Measurements from ENCODE around the gene HHATL. TPM values are rescaled to one million over a fixed set of nuclear protein-coding genes. Genes with fewer than 3 reads are reported as not detected.

HHATL gene
- total and polyA plus RNA-seq, 4 donors: 0.17 TPM; not detected in 3

DNA sequence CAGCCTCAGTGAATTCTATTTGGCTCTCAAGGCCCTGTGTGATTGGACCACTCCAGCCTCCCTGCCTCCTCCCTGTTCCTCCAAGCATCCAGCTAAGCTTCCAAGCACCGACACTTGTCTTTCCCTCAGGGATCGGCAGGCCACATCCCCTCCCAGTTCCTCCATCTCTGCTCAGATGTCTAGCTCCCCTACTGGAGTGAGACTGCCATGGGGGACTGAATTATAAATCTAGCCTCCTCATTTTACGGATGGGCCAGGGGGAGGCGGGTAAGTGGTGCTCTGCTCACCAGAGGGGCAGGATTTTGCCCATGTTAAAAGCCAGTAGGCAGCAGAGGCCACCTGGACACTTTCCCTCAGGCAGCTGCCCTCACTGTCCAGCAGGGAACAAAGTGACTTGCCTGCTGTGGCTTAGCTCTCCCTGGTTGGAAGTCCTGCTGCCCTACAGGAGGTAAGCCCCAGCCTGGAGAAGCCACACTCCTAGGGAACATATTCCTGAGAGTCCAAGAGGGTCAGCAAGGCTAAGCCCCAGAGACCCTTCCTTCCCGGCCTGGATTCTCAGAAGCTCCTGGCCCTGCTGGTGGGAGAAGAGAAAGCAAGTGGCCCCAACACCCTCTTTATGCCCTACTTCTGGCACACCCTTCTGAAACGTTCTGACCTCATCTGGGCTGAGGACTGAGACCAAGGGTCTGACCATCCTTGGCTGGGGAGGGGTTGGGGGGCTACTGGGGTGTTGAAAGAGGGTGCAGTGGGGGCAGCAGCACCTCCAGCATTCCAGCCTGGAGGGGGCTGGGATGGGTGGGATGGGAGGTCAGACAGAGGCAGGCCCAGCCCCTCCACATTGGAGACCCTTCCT, 9.1 kb upstream of the HHATL start:
- Histone ChIP-seq H3K27me3 (ENCODE audit: control insufficient read depth in 4 of 4, insufficient read depth in 4 of 4, low read length in 3 of 4) (no peaks in the 10 kb centered on the region), H3K4me3 (ENCODE audit: low read depth in 1 of 3, low read length in 3 of 3) (no peak overlapping the region), H3K9me3 (ENCODE audit: control insufficient read depth in 4 of 4, low read length in 3 of 4) (no peaks in the 10 kb centered on the region), H3K27ac (ENCODE audit: low read depth in 1 of 2, low read length in 2 of 2) (no peak overlapping the region), H3K4me1 (ENCODE audit: control insufficient read depth in 4 of 4, insufficient read depth in 4 of 4, low read length in 3 of 4) (no peaks in the 10 kb centered on the region), H3K36me3 (ENCODE audit: control insufficient read depth in 4 of 4, insufficient read depth in 3 of 4, low read depth in 1 of 4, low read length in 3 of 4) (no peaks in the 10 kb centered on the region), H3K9ac (ENCODE audit: low read depth in 1 of 2, low read length in 2 of 2) (no peak overlapping the region)
- 73% methylated on average over 6 of the region's 6 CpGs for WGBS
- DNase-seq (ENCODE audit: low spot score): no peak
- TF ChIP-seq HNF4A (conservative IDR thresholded peaks at IDR 0.05) (no peak), HNF4G (IDR thresholded peaks at IDR 0.05) (no peak), YY1 (IDR thresholded peaks at IDR 0.05) (no peak), FOXA1 (IDR thresholded peaks at IDR 0.05) (no peak), SP1 (IDR thresholded peaks at IDR 0.05) (no peak), CTCF (IDR thresholded peaks at IDR 0.05; ENCODE audit: low read depth, low read length, missing input control) (no peak), MAX (IDR thresholded peaks at IDR 0.05) (no peak), RAD21 (IDR thresholded peaks at IDR 0.05) (no peak), ATF3 (IDR thresholded peaks at IDR 0.05) (no peak), EGR1 (IDR thresholded peaks at IDR 0.05; ENCODE audit: low read depth in 2 of 2) (no peak), GABPA (IDR thresholded peaks at IDR 0.05 in 1 of 2, conservative IDR thresholded peaks at IDR 0.05 in 1 of 2) (no peak), FOXA2 (IDR thresholded peaks at IDR 0.05) (no peak), RXRA (IDR thresholded peaks at IDR 0.05) (no peak)
- TF ChIP-seq, protein P1, sequence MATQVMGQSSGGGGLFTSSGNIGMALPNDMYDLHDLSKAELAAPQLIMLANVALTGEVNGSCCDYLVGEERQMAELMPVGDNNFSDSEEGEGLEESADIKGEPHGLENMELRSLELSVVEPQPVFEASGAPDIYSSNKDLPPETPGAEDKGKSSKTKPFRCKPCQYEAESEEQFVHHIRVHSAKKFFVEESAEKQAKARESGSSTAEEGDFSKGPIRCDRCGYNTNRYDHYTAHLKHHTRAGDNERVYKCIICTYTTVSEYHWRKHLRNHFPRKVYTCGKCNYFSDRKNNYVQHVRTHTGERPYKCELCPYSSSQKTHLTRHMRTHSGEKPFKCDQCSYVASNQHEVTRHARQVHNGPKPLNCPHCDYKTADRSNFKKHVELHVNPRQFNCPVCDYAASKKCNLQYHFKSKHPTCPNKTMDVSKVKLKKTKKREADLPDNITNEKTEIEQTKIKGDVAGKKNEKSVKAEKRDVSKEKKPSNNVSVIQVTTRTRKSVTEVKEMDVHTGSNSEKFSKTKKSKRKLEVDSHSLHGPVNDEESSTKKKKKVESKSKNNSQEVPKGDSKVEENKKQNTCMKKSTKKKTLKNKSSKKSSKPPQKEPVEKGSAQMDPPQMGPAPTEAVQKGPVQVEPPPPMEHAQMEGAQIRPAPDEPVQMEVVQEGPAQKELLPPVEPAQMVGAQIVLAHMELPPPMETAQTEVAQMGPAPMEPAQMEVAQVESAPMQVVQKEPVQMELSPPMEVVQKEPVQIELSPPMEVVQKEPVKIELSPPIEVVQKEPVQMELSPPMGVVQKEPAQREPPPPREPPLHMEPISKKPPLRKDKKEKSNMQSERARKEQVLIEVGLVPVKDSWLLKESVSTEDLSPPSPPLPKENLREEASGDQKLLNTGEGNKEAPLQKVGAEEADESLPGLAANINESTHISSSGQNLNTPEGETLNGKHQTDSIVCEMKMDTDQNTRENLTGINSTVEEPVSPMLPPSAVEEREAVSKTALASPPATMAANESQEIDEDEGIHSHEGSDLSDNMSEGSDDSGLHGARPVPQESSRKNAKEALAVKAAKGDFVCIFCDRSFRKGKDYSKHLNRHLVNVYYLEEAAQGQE (IDR thresholded peaks at IDR 0.05): no peak

DNA sequence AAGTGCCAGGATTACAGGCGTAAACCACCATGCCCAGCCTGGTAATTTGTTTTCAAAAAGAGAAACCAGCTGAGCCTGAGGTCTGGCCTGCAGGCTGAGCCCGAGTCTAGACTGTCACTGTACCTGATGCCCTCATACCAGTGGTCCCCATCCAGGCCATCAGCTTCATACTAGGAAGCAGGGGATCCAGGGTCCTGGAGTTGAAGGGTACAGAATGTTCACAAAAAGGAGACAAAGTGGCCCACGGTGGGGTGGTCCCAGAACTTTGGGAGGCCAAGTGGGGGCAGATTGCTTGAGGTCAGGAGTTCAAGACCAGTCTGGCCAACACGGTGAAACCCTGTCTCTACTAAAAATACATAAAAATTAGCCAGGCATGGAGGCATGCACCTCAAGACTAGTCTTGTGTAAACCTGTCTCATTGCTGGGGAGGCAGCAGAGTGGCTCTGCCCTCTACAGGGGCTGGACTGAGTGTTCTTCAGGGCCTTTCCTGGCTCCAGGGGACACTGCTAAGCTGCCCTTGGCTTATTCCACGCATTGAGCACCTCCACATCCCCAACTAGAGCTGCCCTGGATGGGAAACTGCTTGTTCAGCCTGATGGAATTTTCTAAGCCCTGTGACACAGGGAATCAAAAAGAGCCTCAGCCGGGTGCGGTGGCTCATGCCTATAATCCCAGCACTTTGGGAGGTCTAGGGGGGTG, 7.9 kb upstream of the HHATL start:
- WGBS: 77% methylated on average over 7 of the region's 7 CpGs
- Histone ChIP-seq H3K4me1 (ENCODE audit: control insufficient read depth in 4 of 4, insufficient read depth in 4 of 4, low read length in 3 of 4) (no peaks in the 10 kb centered on the region), H3K27me3 (ENCODE audit: control insufficient read depth in 4 of 4, insufficient read depth in 4 of 4, low read length in 3 of 4) (no peaks in the 10 kb centered on the region), H3K4me3 (ENCODE audit: low read depth in 1 of 3, low read length in 3 of 3) (no peak overlapping the region), H3K9me3 (ENCODE audit: control insufficient read depth in 4 of 4, low read length in 3 of 4) (no peaks in the 10 kb centered on the region), H3K36me3 (ENCODE audit: control insufficient read depth in 4 of 4, insufficient read depth in 3 of 4, low read depth in 1 of 4, low read length in 3 of 4) (no peaks in the 10 kb centered on the region), H3K27ac (ENCODE audit: low read depth in 1 of 2, low read length in 2 of 2) (no peak overlapping the region), H3K9ac (ENCODE audit: low read depth in 1 of 2, low read length in 2 of 2) (no peak overlapping the region)
- no peak for DNase-seq (ENCODE audit: low spot score)
- no peak for TF ChIP-seq ATF3 (IDR thresholded peaks at IDR 0.05)
- no peak for TF ChIP-seq EGR1 (IDR thresholded peaks at IDR 0.05; ENCODE audit: low read depth in 2 of 2)
- TF ChIP-seq HNF4A (conservative IDR thresholded peaks at IDR 0.05): no peak
- no peak for TF ChIP-seq RXRA (IDR thresholded peaks at IDR 0.05)
- no peak for TF ChIP-seq CTCF (IDR thresholded peaks at IDR 0.05; ENCODE audit: low read depth, low read length, missing input control)
- no peak for TF ChIP-seq FOXA2 (IDR thresholded peaks at IDR 0.05)
- no peak for TF ChIP-seq MAX (IDR thresholded peaks at IDR 0.05)
- no peak for TF ChIP-seq FOXA1 (IDR thresholded peaks at IDR 0.05)
- no peak for TF ChIP-seq JUND (IDR thresholded peaks at IDR 0.05)
- TF ChIP-seq RAD21 (IDR thresholded peaks at IDR 0.05): no peak
- no peak for TF ChIP-seq YY1 (IDR thresholded peaks at IDR 0.05)
- no peak for TF ChIP-seq GABPA (IDR thresholded peaks at IDR 0.05 in 1 of 2, conservative IDR thresholded peaks at IDR 0.05 in 1 of 2)
- no peak for TF ChIP-seq TAF1 (conservative IDR thresholded peaks at IDR 0.05)

All from liver (tissue), 9 donors.